Activated gamma-delta T cell treated with anti-CD3 and anti-CD28 coated beads, Interleukin-2, amount 50 U/mL, for 16 hours (primary cell): Measurements from ENCODE around the gene APOB.

Experiments
- DNase-seq: peaks from one replicate; pipeline ENCODE4 v3.0.0-alpha.2; 2020; ENCODE audit warnings: low read depth

Gene APOB

DNA sequence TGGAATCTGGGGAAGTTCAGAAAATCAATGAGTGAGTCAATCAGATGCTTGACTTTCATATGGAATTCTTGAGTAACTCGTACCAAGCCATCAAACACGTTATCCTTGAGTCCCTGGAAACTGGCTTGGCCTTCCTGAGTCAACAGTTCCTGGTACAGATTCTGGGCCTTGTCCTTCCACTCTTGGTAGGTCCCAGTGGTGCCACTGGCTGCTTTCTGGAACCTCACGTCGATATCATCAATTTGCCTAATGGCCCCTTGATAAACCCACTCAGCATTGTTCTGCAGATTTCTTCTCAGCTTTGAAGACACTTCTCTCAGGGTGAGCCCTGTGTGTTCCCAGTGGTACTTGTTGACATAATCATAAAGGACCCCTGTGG lies 41.1 kb downstream of the APOB start:
- DNase-seq: no peak

DNA sequence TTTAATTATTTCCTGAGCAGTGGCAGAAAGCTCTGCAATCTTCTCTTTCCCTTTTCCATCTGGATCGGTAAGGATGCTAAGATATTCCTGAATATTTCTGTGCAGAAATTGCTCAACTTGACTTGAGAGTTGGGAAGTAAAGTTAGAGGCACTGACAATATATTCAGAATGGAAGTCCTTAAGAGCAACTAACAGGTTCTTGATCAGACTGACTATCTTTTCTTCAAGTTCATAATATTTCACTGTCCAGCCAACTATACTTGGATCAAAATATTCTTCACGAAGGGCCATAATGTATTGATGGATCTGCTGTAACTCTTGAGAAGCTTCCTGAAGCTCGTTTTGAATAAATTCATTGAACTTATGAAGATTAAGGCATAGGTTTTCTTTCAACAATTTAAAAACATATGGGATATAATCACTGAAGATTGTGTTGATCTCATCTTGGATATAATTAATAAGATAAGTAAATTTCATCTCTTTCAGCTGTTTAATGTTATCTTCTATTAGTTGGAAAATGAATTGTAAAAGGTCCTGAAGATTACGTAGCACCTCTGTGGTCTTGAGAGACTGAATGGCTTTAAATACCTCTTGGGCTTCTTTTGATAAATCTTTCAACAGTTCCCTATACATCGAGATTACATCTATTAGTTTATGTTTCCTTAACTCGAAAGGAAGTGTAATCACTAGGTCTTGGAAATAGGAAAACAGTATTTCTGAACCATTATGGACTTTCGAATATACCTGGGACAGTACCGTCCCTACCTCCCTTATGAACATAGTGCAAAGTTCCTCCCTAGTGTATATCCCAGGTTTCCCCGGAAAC lies 41.7 kb downstream of the APOB start:
- DNase-seq: no peak

DNA sequence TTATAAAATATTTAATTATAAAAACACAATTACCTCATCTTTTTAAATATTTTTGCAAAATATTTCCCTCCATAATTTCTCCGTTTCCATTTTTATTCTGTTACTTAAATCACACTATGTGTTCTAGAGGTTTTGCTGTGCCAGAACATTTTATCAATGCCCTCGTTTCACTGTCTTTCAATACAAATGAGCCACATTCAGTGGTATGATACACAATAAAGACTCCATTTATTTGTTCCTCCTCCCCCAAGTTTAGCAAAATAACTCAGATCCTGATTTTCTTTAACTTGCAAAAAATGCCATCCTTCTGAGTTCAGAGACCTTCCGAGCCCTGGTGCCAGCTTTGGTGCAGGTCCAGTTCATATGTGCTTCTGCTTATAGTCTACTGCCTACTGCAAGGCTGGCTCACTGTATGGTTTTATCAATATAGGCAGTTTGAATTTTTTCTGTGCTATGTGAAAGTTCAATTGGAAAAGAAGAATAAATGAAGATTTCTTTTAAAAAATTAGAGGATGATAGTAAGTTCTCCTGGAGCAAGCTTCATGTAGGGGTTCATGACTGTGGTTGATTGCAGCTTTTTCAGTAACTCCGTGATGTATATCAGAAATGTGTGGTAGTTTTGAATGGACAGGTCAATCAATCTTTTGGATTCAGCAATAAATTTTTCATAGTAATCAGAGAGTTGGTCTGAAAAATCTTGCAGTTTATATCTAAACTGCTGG lies 42.5 kb downstream of the APOB start:
- no peak for DNase-seq

DNA sequence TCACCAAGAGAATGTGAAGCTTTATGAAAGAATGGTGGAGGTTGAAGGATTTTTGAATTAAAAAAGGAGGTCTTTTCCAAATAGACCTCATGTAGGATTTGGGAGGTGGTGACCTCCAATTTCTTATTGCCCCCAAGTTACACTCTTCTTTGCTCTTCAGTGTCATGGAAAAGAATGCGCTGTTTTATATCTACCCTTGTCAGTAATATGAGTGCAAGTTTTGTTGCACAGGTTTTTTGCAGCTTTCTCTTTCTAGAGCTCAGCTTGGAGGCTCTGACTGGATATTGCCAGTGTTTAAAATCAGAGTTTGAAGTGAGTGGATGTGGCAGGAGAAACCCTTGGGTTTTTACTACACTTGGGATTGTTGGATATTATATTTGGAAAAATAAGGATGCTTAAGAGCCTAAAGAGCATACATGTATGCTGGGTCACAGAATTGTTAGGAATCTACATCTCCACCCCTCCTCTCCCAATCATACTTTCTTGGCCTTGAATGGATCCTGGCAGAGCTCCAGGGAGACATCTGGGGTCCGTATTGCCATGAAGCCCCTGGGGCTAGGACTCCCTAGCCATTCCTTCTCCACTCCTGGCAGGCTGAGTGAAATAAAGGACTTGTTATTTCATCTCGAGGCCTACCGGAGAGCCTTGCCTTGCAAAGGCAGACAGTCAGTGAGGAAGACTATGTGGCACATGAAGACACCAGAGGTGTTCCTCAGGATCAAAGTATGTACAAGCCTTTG lies 43.8 kb downstream of the APOB start:
- no peak for DNase-seq

DNA sequence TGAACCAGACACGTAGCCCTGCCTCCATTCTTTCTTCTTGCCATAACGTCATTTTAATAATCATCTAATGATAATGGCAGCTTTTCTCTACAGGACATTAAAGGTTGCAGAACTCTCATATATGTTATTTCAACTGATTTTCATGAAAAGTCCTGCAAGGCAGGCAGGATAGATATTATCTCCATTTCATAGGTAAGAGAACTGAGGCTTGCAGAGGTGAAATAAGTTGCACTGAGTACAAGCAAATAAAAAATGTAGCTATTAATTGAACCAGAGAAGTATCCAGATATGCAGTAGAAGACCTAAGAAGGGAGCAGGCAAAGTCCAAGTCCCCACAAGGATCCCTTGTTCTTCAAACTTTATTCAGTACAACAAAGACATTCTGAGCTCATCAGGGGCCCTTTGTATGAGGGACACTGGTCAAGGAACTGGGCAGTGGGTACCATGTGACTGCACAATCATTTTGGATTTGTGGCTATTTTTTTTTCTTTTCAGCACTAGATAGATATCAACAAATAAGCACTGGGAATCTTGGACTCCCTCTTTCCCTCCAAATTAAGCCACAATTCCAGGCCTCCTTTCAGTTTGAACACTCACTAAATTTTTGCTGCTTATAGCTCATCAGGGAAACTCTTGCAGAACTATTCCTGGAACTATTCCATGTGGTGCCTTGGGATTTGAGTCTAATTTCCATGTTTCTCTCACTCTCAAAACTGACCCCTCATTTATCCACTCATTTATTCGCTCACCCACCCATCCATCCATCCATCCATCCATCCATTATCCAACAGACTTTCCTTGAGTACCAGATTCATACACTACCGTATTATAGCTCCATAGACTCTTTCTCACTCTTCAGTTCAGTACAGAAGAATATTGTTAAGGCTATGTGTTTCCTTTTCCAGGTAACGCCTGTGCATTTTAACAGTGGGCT lies 44.6 kb downstream of the APOB start:
- no peak for DNase-seq

DNA sequence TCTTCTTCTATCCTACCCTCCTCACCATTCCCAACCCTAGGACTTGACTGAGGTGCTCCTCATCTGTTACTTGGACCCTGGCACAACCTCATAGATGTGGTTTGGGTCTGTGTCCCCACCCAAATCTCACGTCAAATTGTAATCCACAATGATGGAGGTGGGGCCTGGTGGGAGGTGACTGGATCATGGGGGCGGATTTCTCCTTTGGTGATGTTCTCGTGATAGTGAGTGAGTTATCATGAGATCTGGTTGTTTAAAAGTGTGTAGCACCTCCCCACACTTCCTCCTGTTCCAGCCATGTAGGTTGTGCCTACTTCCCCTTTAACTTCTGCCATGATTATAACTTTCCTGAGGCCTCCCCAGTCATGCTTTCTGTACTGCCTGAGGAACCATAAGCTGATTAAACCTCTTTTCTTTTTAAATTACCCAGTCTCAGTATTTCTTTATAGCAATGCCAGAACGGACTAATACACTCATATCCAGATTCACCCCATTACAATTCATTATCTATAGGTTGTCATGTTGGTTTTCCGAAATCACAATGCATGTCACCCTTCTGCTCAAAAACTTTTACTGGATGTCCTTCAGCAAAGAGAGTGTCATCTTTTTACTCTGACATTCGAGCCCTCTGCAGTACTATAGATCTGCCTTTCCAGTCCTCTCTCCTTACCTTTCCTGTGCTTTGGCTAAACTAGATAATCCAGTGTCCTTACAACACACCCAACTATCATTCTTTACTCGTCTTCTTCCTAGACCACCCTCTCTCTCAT lies 45.7 kb downstream of the APOB start:
- no peak for DNase-seq

DNA sequence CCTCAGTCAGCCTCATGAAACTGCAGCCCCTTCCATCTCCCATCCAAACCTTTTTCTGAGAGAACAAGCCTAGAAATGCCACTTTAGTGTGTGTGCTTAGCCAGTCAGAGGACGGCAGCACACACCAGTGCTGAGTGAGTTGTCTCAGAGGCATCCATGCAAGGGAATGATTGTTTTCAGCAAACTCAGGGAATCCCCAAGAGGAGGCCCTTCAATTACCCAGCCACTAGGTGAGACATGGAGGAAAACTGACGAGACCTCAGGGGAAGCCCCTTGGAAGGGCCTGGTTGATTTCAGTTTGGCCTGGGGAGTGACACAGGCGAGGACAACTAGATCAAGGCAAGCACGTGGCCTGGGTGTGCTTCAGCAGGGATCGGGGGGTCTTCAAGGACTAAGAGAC lies 49.7 kb downstream of the APOB start:
- DNase-seq: no peak

DNA sequence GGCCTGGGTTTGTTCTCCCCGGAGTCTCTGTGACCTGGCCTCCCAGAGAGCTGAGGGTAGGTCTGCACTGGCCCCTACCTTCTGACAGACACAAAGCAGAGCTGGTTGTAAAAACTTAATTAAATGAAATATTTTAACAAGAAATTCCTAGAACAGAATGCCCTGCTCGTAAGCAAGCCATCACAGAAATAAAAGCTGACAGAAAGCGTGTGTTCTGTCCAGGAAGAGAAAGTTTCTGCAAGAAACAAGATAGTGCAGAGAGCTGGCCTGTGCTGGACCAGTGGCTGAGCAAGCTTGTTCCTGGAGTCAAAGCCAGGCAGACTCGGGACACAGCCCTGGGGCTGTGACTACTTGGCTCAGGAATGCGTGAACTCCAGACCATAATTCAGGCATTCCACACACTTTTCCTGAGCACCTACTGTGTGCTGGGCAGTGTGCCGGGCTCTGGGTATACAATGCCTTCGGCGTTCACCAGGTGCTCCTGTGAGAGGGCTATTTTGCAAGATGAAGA lies 51.6 kb downstream of the APOB start:
- DNase-seq: no peak

DNA sequence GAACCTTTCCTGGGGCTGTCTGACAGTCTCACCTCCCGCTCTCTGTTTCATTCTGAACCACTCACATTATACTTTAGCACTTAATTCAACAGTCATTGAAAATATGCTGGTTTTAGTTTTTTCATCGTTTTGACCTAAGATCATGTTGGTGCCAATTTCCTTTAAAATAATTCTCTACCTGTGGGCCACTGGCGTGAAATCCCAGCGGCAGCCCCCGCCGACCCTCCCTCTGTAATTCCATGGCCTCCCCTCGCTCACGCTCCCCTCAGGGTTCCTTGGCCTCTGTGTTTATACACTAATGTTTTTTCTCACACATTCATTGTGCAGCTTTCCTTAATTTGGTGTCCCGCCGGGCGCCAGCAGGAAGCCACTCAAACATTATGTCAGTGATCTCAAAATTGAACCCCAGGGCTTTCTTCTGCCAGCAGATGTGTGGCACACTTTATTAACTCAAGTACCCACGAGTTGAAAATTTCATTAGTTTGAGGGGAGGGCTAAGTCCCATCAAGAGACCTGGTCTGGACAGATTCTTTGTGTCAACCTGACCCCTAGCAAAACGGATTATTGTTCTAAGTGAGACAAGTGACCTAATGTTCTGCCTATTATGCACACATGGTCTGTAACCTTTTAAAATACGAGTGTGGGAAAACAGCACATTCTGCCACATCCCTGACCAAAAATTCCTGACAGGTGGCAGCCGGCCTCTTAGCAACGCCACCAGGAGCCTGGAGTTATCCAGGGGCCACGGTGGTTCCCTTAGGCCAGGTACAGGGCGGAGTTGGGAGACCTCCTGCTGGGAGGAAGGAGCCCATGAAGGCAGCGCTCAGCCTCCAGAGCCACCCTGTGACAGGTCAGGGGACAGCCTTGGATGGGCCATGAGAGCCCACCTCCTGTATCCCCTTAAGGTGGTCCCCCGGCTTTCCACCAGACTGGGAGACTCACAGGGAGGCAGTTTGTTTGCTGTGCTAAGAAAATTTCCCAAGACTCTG lies 53.1 kb downstream of the APOB start:
- no peak for DNase-seq

DNA sequence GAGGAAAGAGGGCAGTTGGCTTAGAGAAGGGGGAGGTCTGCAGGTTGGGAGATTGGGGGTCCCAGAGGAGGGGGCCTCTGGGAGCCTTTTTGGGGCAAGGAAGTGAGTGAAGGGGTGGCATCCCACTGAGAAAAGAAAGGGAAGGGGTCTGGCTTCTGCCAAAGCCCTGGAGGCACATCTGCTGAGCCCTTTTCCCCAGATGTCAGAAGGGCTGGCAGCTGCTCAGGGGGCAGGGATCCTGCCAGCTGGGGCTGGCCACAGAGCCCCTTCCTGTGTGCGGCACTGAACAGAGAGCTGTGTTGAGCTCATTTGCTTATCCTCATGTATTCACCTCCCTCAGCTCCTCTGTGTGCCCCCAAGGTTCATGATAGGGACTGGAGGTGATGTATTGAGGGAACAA lies 54.5 kb downstream of the APOB start:
- DNase-seq: no peak

DNA sequence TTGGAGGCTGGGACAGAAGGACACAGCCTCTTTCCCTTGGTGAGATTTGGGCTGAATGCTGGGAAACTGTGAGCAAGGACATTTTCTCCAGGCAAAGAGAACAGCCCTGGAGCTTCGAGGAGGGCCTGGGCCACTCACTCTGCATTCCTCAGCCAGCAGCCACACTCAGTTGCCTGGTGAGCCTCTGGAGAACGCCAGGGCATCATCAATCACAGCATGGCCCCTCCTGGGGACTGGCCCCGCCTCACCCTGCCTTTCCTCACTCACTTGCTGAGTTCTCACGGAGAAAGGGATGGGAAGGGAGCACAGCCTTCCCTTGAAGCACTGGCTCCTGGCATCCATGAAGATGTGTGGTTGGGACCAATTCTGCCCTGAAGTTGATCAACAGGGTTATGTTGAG lies 55.0 kb downstream of the APOB start:
- no peak for DNase-seq

DNA sequence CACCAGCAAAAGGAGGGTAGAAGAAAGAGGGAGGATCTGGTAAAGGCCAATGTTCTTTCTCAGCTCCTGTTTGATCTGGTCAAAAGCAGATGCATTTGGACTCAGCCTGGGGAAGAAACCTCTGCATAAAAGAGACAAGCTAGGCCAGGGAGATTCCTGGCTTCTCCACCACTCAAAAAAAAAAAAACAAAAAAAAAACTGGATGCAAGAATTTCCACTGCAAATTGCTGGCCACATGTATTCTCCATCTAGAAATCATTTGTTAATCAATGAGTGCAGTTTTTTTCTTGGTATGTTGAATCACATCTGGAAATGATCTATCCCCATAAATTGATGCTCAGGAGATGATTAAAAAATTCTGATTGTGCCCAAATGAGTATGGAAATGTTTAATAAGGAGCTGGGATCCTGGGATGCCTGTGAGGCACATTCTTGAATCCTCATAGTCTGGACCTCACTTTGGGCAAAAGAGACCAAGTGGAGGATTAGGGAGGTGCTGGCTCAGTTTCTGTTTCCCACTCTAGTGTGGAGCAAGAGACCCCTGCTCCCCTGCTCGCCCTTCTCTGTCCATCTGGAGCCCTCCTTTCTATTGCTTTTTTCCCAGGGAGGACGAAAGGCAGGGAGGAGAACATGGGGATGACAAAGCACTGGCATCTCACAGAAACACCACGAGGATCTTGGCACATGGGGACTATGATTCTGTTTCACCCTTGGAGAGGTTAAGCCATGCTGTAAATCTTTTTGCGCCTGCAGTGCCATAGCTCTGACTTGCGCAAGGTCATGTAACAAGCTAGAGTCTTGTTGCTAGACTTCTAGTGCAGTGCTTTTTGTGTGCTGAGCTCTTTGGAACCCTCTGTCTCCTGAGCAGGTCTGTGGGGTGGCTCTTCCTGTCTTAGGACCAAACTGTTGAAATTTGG lies 57.6 kb downstream of the APOB start:
- DNase-seq: no peak

DNA sequence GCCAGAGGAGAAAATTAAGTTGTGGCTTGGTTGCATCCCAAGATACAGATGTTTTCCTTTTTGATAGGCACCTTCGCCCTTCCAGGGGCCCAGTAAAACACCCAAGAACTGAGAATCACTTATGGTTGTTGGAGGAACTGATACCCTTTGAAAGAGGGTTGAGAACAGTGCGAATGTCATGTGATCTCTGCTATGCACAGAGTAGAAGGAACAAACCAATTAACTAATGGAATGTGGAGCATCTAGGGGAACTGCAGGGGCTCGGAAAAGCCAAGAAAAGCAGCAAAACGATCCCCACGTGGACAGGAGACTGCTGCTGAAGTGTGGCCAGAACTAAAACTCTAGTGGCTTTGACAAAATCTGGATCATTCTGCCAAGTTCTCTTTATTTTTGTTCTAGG lies 58.8 kb downstream of the APOB start:
- no peak for DNase-seq

DNA sequence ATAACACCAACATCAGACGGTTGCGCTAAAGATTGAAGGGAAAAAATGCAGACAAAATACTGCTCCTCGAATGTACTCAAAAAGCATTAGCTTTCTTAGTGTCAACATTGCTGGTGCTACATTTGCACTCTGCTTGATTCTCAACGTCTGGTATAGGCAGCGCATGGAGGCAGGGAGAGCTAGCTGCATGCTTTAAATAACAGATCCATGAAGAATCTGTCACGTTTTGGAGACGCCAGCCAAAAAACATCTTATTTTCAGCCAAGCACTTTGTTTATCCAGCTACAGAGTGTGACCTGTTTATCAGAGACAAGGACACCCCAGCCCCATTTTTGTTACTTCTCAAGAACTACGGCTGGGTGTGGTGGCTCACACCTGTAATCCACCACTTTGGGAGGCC lies 59.5 kb downstream of the APOB start:
- no peak for DNase-seq

DNA sequence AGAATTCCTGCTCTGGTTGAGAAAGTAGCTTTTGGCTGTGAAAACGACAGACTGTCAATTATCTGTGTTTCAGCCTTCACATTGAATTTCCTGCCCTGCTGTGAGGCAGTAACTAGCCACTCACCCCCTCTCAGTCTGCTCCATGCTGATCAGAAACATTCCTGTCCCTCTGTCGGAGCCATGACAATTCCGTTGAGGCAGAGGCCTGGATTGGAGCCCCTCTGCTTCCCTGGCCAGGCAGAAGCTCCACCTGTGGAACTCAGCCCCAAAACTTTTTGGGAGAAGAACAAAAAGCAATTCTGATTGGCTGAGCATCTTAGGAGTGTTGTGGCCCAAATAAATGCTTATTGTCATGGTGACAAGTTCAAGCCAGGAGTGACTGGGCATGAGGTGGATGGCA lies 60.0 kb downstream of the APOB start:
- no peak for DNase-seq

DNA sequence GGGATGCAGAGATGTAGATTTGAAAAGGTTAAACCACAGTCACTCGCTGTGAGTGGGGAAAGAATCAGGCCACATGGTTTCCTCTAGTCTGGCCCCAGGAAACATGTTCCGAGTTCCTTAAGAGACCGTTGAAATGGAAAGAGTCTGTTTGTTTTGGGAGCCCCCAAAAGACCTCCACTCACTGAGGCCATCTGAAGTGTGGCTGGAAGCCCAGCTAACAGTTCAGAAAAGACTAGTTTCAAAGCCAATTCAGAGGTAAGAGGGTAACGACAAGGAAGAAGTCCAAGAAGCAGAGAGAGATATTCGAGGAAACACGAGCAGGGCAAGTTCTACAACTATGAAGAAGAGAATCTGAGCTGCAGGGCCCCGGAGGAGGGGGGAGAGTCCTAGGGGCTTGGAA lies 61.0 kb downstream of the APOB start:
- DNase-seq: no peak

DNA sequence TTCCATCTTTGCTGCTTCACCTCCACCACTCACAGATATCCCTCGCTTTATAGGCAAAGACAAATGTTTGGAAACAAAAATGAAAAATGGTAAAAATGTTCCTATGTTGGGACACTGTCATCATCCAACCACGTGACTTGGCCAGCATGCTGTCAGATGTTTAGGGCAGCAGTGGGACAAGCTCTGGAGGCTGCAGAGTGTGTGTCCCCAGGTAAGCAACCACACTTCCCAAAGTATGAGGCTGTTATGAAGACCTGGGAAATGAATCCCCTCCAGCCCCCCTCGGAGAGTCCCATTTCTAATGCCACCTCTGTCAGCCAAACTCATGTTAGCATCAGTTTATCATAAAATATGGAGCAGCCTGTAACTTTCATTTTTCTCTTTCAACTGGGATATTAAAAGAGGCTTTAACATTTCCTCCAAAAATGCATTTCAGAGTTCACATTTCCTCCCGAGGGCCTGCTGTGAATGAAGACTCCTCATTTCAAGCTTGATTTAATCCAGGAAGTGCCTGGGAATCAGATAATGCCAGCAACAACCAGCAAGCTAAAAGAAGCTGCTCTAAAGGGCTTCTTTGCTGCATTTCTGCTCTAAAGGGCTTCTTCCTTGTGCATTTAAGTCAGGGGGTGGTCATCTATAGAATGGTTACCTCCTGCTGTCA lies 66.2 kb downstream of the APOB start:
- no peak for DNase-seq

DNA sequence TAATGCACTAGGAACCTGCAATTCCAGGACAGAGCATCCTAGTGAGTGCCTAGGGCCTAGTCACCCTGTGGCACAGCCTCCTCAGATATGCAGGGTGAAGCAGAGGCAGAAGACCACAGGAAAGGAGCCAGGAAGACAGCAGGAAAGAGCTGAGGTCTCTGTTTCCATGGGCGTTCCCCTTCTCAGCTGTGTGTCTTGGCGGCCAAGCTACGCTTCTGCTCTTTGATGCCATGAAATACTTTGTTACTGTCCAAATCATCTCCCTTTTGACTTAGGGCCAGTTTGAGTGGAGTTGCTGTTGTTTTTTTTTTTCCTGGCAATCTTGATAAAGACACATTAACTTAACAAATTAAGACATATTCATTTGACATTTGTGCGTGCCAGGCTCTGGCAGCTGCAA lies 67.3 kb downstream of the APOB start:
- no peak for DNase-seq
